Measurements from ENCODE around the gene SPRR4.
A peak's percentile ranks its signal among the peaks of the same experiment; 100 is the strongest.
"Not testable (repeated sequence)": the region's sequence is repeated elsewhere in the genome, so short reads cannot be mapped to it uniquely, and the experiment has no call there.

SPRR4 gene

GRCh38 chr1:152967201-152967600 lies 3.2 kb upstream of the SPRR4 start:
- no peak for DNase-seq

DNA sequence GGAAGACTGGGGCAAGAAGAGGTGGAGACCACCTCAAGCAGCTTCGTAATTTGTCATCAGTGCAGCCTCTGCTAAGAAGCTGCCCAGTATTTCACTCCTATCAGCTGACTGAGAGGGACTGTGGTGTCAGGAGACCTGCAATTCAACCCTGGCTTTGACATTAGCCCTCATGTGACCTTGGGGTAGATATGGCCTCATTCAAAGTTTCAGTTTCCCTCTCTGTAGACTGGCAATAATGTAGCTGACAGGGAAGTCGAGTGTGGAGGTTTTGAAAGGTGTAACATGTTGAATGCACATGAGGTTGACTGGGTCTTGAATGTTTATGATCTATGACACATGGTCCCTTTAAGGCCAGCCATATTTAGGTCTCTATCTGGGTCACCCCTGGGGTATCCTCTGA lies 2.2 kb upstream of the SPRR4 start:
- peak; percentile 16 to 21 for DNase-seq

GRCh38 chr1:152969036-152969435 lies 1.4 kb upstream of the SPRR4 start:
- DNase-seq: no peak

- no peak for DNase-seq
Observed at GRCh38 chr1:152972196-152972886, 1.9 kb downstream of the SPRR4 start.

DNA sequence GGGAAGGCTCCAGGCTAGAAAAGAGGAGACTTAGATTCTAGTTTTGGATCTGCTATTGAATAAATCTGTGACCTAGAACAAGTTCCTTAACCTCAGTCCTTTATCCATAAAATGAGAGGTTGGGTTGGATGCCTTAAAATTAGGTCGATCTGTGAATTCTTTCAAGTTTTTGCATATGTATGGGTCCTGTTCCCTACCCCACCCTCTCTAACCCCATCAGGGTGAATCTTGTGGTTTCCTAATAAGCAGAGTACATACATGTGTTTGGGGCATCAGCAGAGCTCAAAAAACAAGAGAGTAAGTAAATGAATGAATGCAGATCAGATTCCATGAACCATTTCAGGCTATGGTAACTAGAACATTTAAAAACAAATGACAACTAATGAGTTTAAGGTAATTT lies 6.2 kb downstream of the SPRR4 start:
- DNase-seq: no peak

GRCh38 chr1:152977614-152978013 lies 7.2 kb downstream of the SPRR4 start:
- DNase-seq: no peak

- no peak for DNase-seq
Observed at GRCh38 chr1:152980676-152981075, 10.2 kb downstream of the SPRR4 start.

DNA sequence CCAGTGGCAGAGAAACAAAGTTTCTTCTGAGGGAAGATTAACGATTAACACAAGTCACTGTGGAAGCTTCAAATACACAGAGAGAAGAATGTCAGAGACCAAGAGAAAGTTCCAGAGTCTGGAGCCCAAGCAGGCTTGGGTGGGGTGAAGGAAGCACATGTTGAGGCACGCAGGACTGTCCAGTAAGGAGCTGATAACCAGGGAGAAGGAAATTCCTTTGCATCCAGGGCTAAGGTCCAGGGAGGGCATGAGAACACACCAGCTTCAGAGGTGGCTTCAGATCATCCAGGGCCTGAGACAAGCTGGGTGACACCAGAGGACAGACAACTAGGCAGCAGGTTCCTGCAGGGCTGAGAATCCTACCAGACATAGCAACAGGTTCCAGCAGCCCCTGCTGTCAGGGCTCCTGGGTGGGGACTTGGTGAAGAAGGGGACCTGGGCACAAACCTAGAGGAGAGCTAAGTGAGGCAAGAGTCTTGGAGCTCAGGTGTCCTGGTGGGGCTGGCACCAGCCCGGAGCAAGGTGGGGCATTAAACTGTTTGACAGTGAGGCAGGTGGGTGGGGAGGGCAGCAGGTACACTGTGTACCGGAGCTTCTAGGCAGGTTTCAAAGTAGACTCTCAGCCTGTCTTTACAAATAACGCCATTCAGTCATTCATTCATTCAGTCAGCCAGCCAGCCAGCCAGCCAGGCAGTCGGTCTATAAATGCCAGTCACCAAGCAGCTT lies 10.9 kb downstream of the SPRR4 start:
- no peak for DNase-seq

DNA sequence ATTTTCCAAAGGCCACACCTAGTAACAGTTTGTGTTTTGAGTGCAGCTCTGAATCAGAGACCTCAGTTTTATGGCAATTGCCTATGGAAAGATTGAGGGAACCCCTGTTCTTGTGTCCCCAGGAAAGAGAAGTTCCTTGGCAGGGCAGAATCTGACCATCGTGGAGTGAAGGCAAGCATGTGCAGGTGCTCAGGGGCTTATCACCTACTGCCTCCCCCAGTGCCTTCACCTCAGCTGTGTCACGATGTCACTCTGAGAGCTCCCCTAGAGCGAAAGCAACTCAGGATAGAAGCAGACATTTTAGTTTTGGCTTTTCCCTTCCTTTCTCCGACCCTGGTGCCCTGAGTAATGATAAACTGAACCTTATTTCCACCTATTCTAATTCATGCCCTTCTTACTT lies 11.6 kb downstream of the SPRR4 start:
- no peak for DNase-seq

- no peak for DNase-seq
Observed at GRCh38 chr1:152983234-152983633, 12.8 kb downstream of the SPRR4 start.

DNA sequence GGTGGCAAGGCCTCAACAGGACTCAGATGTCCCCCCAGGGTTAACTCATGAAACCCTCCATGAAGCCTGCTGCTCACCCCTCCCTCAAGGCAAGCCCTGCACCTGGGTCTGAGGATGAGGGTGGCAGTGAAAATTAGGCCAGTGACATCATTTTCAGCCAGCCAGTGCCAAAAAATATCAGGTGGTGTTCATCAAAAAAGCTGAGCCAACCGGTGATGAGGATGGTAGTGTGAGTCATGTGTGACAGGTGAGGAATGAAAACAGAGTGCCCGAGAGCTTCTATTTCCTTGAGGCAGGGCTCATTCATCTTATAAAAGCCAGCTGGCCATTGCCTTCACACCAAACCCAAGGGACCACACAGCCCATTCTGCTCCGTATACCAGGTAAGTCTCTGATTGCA lies 13.3 kb downstream of the SPRR4 start, which contains the start of gene SPRR1A:
Gene SPRR1A (plus strand): TSS at position 339 of the 400 bp plus-strand sequence. CDS start 1,150 bp downstream, outside the sequence.
- no peak for DNase-seq

GRCh38 chr1:152986578-152986977 lies 16.1 kb downstream of the SPRR4 start:
- DNase-seq: no peak

- DNase-seq: no peak
Observed at GRCh38 chr1:152993186-152993585, 22.7 kb downstream of the SPRR4 start.

DNA sequence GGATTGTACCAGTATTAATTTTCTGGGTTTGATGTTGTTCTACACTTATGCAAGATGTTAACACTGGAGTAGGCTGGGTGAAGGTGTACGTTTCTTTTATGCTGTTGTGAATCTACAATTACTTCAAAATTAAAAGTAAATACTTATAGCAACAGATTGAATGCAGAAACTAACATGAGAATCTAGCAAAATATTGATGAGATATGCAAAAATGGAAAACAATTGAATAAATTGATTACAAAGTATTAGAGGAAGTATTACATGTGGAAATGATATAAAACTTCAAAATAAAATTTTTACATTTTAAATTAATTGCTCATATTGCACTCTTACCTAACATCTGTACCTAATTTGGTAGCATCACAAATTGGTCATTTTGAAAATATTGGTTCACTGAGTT lies 25.4 kb downstream of the SPRR4 start:
- DNase-seq: no peak

- no peak for DNase-seq
Observed at GRCh38 chr1:152996633-152997400, 26.4 kb downstream of the SPRR4 start.

GRCh38 chr1:152997901-152998300 lies 27.5 kb downstream of the SPRR4 start:
- DNase-seq: no peak

- no peak for DNase-seq
Observed at GRCh38 chr1:152998476-152998875, 28.0 kb downstream of the SPRR4 start.

DNA sequence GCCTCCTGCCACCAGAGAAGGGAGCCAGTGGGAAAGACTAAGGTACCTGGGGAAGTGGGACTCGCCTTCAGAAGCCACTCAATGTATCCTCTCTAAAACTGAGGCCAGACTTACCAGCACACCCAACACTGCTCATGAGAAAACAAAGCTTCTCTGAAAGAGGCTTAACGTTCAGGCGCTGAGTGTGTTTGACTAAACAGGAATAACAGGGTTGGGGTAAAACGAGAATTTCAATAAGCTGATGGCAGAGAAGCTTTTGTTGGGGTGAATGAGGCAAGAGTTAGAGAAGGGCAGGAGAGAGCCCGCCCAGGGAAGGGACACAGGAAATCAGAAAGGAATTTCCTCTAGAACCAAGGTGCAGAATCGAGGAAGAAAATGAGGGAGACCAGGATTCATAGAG lies 29.4 kb downstream of the SPRR4 start:
- no peak for DNase-seq

GRCh38 chr1:153000294-153000693 lies 29.8 kb downstream of the SPRR4 start:
- no peak for DNase-seq

DNA sequence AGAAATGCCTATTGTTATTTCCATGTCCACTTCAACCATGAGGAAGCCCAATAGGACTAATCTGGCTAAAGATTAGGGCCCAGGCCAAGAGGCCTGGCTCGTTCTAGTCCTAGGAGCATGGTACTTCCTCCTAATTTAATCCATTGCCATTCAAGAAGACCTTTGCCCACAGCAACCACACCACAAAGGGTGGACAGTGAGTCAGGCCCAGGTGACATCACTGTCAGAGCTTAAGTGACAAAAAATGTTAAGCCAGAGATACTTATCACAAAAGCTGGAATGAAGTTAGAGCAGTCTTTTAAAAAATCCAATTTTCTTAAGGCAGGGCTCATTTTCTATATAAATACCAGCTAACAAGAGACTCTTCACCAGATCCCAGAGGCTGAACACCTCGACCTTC lies 30.9 kb downstream of the SPRR4 start, which contains the start of gene SPRR3:
Gene SPRR3 (plus strand): TSS at position 368 of the 400 bp plus-strand sequence. CDS start 1,272 bp downstream, outside the sequence.
- DNase-seq: no peak

- DNase-seq: not testable (repeated sequence)
Observed at GRCh38 chr1:153011235-153011758, 40.8 kb downstream of the SPRR4 start.

- DNase-seq: not testable (repeated sequence)
Observed at GRCh38 chr1:153021829-153022228, 51.4 kb downstream of the SPRR4 start.
